ENCODE results near the gene DOK4.

DOK4 gene

GRCh38 chr16:57485916-57486857, at the start of gene DOK4:
Gene DOK4 (minus strand): TSS chr16:57486493. CDS start chr16:57479507, 6,986 bp downstream.
- no peak for DNase-seq (ENCODE audit: low read depth, low spot score)

GRCh38 chr16:57535680-57536305, 49.5 kb upstream of the DOK4 start:
- DNase-seq (ENCODE audit: low read depth, low spot score), result peak; percentile 66

- no peak for DNase-seq (ENCODE audit: low read depth, low spot score)
Measured at GRCh38 chr16:57534881-57535658, 48.8 kb upstream of the DOK4 start.

GRCh38 chr16:57534337-57534880, 48.1 kb upstream of the DOK4 start:
- no peak for DNase-seq (ENCODE audit: low read depth, low spot score)

DNA sequence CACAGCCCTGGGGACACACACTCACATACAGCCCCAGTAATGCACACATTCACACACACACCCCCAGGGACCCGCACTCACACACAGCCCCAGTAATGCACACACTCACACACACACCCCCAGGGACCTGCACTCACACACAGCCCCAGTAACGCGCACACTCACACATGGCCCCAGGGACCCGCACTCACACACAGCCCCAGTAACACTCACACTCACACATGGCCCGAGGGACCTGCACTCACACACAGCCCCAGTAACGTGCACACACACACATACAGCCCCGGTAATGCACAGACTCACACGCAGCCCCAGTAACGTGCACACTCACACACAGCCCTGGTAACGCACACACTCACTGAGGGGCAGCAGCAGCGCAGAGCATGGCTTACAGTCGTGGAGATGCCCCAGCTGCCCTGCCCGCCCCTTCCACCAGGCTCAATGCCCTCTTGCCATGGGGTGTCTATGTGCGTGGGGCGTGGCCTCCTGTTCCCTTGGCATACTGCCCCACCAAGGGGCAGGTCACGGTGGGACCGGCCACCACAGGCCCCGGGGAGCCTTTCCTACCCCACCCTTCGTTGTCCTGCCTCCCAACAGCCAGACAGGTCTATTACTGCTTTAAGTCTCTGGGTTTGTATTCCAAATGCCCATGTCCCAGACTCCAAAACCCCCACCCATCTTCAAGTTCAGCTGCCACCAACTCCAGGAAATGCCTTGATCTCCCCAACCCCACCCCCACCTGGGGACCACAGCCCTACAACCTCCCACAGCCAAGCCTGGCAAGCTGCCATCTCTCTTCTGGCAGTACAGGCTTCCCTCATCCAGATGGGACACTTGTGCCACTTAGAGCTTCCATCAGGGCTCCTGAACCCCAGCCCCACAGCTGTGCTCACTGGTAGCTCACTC, 47.4 kb upstream of the DOK4 start:
- no peak for DNase-seq (ENCODE audit: low read depth, low spot score)

- DNase-seq (ENCODE audit: low read depth, low spot score), result no peak
Measured at GRCh38 chr16:57532266-57532625, 46.0 kb upstream of the DOK4 start.

- DNase-seq (ENCODE audit: low read depth, low spot score), result no peak
Measured at GRCh38 chr16:57531635-57532265, 45.5 kb upstream of the DOK4 start.

GRCh38 chr16:57531253-57531575, 44.9 kb upstream of the DOK4 start:
- DNase-seq (ENCODE audit: low read depth, low spot score), result no peak

DNA sequence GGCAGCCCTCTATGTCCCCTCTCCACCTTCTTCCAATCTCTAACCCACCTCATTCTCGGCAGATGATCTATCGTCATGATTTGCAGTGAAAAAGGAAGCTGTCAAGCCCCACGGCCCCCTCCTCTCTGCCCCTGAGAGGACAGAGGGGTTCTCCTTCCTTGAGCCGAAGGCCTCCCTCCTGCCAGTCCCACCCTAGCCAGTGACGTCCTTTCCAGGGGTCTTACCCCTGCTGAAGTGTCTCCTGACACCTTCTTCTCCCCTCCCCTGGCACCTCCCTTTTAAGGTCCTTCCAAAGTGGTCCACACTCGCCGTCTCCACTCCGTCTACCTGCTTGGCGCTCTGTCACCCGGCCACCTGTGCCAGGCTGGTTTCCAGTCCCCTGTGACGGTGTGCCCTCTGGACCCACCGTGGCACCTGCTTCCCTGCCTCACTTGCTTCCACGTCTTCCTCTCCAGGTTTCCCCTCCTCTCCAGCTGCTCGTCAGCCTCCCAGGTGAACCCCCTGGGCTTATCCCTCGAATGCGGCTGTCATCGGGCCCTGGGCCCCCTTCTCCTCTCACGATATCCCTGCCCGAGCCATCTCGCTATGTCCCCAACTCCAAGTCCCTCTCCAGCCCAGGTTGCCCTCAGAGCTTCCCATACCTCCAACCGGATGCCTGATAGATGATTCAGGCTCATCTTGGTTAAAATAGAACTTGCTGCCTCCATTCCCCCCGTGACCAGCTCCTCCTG, 44.4 kb upstream of the DOK4 start:
- DNase-seq (ENCODE audit: low read depth, low spot score), result no peak

- no peak for DNase-seq (ENCODE audit: low read depth, low spot score)
Measured at GRCh38 chr16:57530104-57530521, 43.8 kb upstream of the DOK4 start.

DNA sequence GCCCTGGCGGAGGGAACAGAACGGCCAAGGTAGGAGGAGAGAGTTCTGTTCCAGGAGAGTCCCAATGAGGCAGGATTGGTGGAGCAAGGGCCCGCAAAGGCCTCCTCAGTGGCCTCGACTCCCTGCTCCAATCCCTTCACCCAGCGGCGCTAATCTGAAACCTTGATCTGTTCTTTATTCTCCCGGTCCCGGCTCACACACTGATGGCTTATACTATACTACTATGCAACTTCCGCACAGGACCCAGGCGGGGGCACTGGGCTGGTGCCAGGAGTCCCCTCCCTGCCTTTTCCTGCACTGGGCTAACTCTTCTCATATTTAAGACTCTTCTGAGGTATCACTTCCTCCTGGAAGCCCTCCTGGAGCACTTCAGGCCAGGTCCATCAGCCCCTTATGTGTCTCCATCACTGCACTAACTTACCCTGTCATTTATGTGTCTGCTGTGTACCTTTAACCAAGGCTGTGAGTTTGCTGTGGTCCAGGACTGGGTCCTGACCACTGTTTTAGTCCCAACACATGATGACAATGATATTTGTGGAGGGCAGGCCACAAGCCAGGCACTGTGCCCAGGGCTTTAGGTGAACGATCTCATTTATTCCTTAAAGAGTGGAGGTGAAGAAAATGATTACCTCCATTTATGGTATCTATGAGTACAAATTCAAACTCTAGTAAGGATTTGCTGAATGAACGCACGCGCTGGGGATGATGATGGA, 43.3 kb upstream of the DOK4 start:
- no peak for DNase-seq (ENCODE audit: low read depth, low spot score)

DNA sequence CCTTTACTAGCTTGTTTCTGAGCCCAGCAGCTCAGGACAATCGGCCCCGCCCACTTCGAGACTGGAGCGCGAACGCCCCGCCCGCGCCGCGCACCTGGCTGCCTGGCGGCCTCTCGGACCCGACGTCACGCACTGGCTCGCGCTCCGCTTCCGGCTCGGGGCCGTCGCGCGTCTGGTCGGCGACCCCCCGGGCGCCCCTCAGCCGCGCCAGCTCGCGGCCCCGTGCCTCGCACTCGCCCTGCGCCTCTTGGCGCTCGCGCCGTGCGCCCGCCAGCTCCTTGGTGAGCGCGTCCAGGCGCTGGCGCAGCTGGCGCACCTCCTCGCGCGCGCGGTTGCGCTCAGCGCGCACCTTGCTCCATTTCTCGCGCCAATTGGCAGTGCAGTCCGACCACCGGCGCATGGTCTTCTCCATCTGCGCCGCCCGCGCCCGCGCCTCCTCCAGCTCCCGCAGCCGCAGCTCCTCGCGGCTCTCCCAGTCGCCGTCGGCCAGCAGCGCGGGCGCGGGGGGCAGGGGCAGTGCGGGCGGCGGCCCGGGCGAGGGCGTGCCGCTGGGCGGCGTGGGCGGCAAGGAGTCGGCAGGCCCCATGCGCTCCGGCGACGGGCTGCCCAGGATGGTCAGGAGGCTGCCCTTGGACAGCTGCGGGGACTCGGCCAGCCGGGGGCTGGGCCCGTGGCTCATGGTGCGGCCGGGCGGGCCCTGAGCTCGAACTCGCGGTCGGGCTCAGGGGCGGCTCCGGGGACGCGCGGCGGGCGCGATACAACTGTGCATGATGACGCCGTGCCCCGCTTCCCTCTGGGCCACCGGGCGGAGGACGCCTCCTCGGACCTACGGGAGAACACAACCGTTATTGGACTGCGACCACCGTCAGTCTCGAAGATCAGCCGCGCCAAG, 42.5 kb upstream of the DOK4 start:
- DNase-seq (ENCODE audit: low read depth, low spot score), result no peak

GRCh38 chr16:57527610-57528360, 41.5 kb upstream of the DOK4 start:
- DNase-seq (ENCODE audit: low read depth, low spot score), result no peak

- DNase-seq (ENCODE audit: low read depth, low spot score), result no peak
Measured at GRCh38 chr16:57527027-57527426, 40.7 kb upstream of the DOK4 start.

DNA sequence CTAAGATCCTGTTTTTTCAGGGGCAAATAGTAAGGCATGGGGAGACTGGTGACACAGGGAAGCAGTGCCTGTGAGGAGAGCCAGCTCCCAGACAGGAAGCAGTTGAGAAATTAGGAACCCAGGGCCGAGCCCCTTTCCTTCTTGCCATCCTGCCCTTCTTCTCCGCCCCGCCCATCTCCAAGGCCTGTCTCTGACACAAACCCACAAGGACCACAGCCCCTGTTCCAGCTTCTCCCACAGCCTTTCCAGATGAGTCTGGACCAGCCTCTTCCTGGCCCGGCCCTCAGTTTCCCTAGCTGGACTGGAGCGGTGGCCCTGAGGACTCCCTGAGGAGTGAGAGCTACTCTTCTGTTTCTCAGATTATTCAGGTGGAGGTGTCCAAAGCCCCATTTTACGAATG, 40.2 kb upstream of the DOK4 start:
- DNase-seq (ENCODE audit: low read depth, low spot score), result no peak

DNA sequence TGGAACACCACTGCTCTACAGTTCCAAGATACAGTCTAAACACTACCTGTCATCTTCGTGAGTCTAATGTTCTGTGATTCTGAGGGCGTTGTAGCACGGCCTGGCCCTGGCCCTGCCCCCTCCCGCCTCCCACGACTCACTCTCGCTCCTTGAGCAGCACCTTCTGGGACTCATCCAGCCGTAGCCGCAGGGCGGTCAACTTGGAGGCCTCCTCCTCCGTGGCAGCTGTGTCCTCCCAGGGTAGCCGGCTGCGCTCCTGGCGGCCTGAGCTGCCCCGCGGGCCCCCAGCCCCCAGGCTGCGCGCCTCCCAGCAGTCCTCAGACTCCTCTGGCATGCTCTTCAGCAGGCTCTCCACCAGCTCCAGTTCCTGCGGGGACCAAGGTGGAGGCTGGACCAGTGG, 39.5 kb upstream of the DOK4 start:
- no peak for DNase-seq (ENCODE audit: low read depth, low spot score)

DNA sequence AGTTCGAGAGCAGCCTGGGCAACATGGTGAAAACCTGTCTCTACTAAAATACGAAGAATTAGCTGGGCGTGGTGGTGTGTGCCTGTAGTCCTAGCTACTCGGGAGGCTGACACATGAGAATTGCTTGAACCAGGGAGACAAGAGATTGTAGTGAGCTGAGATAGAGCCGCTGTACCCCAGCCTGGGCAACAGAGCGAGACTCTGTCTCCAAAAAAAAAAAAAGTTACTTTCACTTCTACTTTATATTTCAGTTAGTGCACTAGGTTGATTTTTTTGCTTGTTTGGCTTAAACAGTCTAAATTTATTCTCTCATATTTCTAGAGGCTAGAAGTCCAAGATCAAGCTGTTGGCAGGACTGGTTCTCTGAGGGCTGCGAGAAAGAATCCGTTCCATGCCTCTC, 36.7 kb upstream of the DOK4 start:
- no peak for DNase-seq (ENCODE audit: low read depth, low spot score)
